ENCODE data around the gene C17orf75.

Gene C17orf75

GRCh38 chr17:32302860-32303649 is 38.9 kb downstream of the C17orf75 start:
- DNase-seq = no peak

GRCh38 chr17:32302037-32302436 is 39.9 kb downstream of the C17orf75 start:
- no peak for DNase-seq

- DNase-seq = no peak
These were observed 42.3 kb downstream of the C17orf75 start for GRCh38 chr17:32299580-32300164.

- no peak for DNase-seq
These were observed 43.0 kb downstream of the C17orf75 start for GRCh38 chr17:32298721-32299579.

- no peak for DNase-seq
These were observed 43.7 kb downstream of the C17orf75 start for GRCh38 chr17:32298298-32298697.

GRCh38 chr17:32297860-32298259 is 44.1 kb downstream of the C17orf75 start:
- no peak for DNase-seq

GRCh38 chr17:32297424-32297823 is 44.5 kb downstream of the C17orf75 start:
- DNase-seq = no peak

GRCh38 chr17:32292094-32292493 is 49.9 kb downstream of the C17orf75 start:
- no peak for DNase-seq

GRCh38 chr17:32289471-32290070 is 52.4 kb downstream of the C17orf75 start:
- DNase-seq = no peak

- no peak for DNase-seq
These were observed 53.4 kb downstream of the C17orf75 start for GRCh38 chr17:32288615-32289014.

- DNase-seq = no peak
These were observed 54.0 kb downstream of the C17orf75 start for GRCh38 chr17:32287804-32288511.

GRCh38 chr17:32286518-32286900 is 55.5 kb downstream of the C17orf75 start:
- no peak for DNase-seq

GRCh38 chr17:32285746-32286517 is 56.0 kb downstream of the C17orf75 start:
- no peak for DNase-seq

GRCh38 chr17:32285306-32285705 is 56.7 kb downstream of the C17orf75 start:
- no peak for DNase-seq

GRCh38 chr17:32283745-32284201 is 58.2 kb downstream of the C17orf75 start:
- peak; percentile 41 for DNase-seq

GRCh38 chr17:32281011-32281451 is 60.9 kb downstream of the C17orf75 start:
- no peak for DNase-seq

GRCh38 chr17:32279891-32280716 is 61.9 kb downstream of the C17orf75 start:
- DNase-seq = no peak

- no peak for DNase-seq
These were observed 63.2 kb downstream of the C17orf75 start for GRCh38 chr17:32278815-32279214.

Data from fibroblast of skin of scalp (primary cell).